ENCODE data around the gene ZNF613.
"Not testable (repeated sequence)": the region's sequence is repeated elsewhere in the genome, so short reads cannot be mapped to it uniquely, and the experiment has no call there.

The ZNF613 gene

DNA sequence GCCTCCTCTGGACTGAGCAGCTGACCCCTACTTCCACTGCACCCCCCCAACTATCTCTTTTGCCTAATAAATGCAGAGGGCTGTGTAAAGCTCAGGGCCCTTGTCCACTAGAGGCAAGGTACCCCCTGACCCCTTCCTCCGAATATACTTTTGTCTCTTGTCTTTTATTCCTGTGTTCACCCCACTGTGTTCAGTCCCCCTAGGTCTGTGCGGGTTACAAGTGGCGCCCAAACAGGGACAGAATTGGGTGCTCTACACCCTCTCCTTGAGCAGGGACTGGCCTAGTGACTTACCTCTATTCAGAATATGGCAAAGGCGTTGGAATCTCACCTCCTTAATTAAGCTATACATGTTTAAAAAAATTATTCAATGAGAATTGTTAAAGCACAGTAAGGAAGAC is 44.4 kb downstream of the ZNF613 start:
- Mint-ChIP-seq H3K36me3 (ENCODE audit: low read depth) (peaks cover 100% of the 10 kb centered on the region), H3K27ac (no peak overlapping the region), H3K4me1 (no peaks in the 10 kb centered on the region), H3K27me3 (ENCODE audit: low read depth, poor library complexity) (peaks cover 3% of the 10 kb centered on the region), H3K4me3 (no peak overlapping the region), H3K9me3 (peaks cover 96% of the 10 kb centered on the region)
- no peak for TF ChIP-seq CTCF (IDR thresholded peaks at IDR 0.05)
- peak; percentile 18 for DNase-seq

GRCh38 chr19:51975787-51976186 is 48.5 kb downstream of the ZNF613 start:
- DNase-seq; H3K4me1 Mint-ChIP-seq; H3K27ac Mint-ChIP-seq; H3K27me3 Mint-ChIP-seq (ENCODE audit: low read depth, poor library complexity); H3K4me3 Mint-ChIP-seq: not testable (repeated sequence)
- H3K9me3 Mint-ChIP-seq: peaks cover 100% of the 10 kb centered on the region
- H3K36me3 Mint-ChIP-seq (ENCODE audit: low read depth): peaks cover 100% of the 10 kb centered on the region

GRCh38 chr19:51976852-51977251 is 49.6 kb downstream of the ZNF613 start:
- no peak for DNase-seq
- Mint-ChIP-seq H3K27ac (no peak overlapping the region), H3K27me3 (ENCODE audit: low read depth, poor library complexity) (peaks cover under 1% of the 10 kb centered on the region), H3K9me3 (peaks cover 100% of the 10 kb centered on the region), H3K36me3 (ENCODE audit: low read depth) (peaks cover 100% of the 10 kb centered on the region), H3K4me3 (no peak overlapping the region), H3K4me1 (no peaks in the 10 kb centered on the region)
- TF ChIP-seq CTCF (IDR thresholded peaks at IDR 0.05): no peak

DNA sequence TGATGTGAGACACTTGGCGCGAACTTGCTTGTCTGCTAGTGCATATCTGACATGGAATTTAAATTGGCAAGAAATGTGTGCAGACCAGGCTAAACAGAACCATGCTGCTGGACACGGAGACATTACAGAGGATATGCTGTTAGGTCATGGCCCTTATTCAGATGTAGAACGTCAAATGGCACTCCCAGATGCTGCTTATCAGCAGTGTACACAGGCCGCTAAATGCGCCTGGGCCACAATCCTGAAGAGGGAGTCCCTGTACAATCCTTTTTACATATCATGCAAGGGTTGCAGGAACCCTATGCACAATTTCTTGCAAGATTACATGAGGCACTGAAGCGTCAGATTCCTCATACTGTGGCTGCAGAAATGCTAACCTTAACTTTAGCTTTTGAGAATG is 50.1 kb downstream of the ZNF613 start:
- no peak for DNase-seq
- Mint-ChIP-seq H3K4me1 (no peaks in the 10 kb centered on the region), H3K36me3 (ENCODE audit: low read depth) (peaks cover 99% of the 10 kb centered on the region), H3K9me3 (peaks cover 99% of the 10 kb centered on the region), H3K27ac (no peak overlapping the region), H3K27me3 (ENCODE audit: low read depth, poor library complexity) (no peaks in the 10 kb centered on the region), H3K4me3 (no peak overlapping the region)
- no peak for TF ChIP-seq CTCF (IDR thresholded peaks at IDR 0.05)

DNA sequence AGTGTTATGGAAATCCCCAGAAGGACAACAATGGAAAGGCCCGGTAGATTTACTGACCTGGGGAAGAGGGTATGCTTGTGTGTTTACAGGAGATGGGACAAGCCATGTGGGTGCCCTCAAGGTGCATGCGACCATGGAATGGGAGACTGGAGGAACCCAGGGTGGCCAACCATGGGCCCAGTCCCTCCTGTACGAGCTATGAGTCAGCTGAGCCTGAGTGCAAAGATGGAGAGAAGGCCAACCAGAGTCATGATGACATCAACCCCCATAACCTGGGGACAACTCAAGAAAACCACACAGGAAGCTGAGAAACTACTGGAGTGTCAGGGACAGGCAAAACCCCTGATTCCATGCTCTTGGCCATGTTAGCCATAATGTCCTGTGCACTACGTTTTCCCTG is 51.6 kb downstream of the ZNF613 start:
- Mint-ChIP-seq H3K27ac (no peak overlapping the region), H3K9me3 (peaks cover 99% of the 10 kb centered on the region), H3K4me1 (no peaks in the 10 kb centered on the region), H3K36me3 (ENCODE audit: low read depth) (peaks cover 98% of the 10 kb centered on the region), H3K27me3 (ENCODE audit: low read depth, poor library complexity) (no peaks in the 10 kb centered on the region), H3K4me3 (no peak overlapping the region)
- DNase-seq: no peak
- TF ChIP-seq CTCF (IDR thresholded peaks at IDR 0.05): no peak

DNA sequence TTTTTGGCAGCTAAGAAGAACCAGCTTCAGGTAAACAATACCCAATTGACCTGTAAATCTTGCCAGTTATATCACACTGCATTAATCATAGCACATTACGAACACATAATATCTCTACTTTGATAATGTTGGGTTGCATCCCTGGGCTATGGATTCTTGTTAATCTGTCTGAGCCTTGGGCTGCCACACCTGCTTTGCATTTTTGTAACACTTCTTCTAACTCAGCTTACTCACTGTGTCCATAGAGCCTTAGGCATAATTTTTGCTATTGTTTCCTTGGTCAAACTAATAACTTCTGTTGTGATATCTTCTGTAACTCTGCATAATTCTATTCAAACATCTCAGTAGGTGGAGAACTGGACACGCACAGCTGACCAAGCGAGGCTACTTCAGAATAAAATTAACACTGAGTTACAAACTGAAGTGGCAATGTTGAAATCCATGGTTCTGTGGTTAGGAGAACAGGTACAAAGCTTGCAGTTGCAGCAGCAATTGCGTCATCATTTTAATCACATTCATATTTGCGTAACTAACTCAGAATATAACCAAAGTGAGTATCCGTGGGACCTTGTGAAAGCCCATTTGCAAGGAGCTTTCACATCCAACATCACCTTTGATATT is 53.0 kb downstream of the ZNF613 start:
- Mint-ChIP-seq H3K4me1 (no peaks in the 10 kb centered on the region), H3K4me3 (no peak overlapping the region)
- no peak for DNase-seq

DNA sequence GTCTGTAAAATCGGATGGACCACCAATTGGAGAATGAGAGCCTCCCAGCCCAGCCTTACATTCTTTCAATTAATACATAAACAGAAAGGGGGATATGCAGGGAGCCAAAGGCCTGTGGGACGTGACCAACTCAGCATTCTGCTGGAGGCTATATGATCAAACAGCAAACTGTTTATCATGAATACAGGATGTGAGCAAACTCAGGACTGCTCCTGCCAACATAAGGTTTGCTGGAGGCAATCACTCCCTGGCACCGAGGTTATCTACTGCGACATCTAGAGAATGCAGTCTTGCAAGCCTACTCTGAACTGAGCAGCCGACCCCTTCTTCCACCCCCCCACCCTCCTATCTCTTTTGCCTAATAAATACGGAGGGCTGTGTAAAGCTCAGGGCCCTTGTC is 53.7 kb downstream of the ZNF613 start:
- not testable (repeated sequence) for H3K4me3 Mint-ChIP-seq; H3K27me3 Mint-ChIP-seq (ENCODE audit: low read depth, poor library complexity); DNase-seq; H3K4me1 Mint-ChIP-seq; H3K27ac Mint-ChIP-seq
- H3K36me3 Mint-ChIP-seq (ENCODE audit: low read depth): peaks cover 89% of the 10 kb centered on the region
- peaks cover 96% of the 10 kb centered on the region for H3K9me3 Mint-ChIP-seq

More for the DNA sequence above, 53.0 kb downstream of the ZNF613 start:
- Mint-ChIP-seq H3K36me3 (ENCODE audit: low read depth) (peaks cover 94% of the 10 kb centered on the region), H3K9me3 (peaks cover 97% of the 10 kb centered on the region), H3K27ac (no peak overlapping the region), H3K27me3 (ENCODE audit: low read depth, poor library complexity) (no peaks in the 10 kb centered on the region)
- no peak for TF ChIP-seq CTCF (IDR thresholded peaks at IDR 0.05)
